Measurements from ENCODE around the gene PSTPIP1.

DNA sequence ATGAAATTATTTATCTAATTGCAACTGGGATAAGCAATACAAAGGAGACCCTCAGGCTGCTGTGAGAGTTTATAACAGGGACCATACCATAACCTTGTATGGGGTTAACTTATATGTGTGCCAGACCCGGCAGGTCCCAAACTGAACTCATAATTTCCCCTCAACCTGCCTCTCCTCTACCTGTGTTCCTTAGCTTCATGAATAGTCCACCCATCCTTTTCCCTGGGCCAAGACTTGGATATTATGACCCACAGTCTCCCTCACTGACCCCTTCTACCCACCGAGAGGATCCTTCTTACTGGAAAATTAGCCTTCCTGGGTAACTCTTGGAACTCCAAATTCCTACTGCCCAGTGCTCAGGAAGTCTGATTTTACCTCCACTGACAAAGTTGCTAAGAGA is 79.4 kb downstream of the PSTPIP1 start:
- TF ChIP-seq MLX (CRISPR knock-in tag; IDR thresholded peaks at IDR 0.05) (no peak), GABPB1 (CRISPR knock-in tag; IDR thresholded peaks at IDR 0.05) (no peak), ZNF331 (CRISPR knock-in tag; IDR thresholded peaks at IDR 0.05) (no peak), EED (CRISPR knock-in tag; IDR thresholded peaks at IDR 0.05) (no peak), BRCA1 (CRISPR knock-in tag; IDR thresholded peaks at IDR 0.05) (no peak), CTCF (CRISPR knock-in tag; IDR thresholded peaks at IDR 0.05) (no peak)

Data from HepG2 (cell line).